NCI-H524 (cell line): Measurements from ENCODE around the gene NFAT5.

Experiments used
- DNase-seq, 2 experiments: peaks; one replicate each; lab custom pipeline; 2025; lab: John Stamatoyannopoulos, UW

The NFAT5 gene

GRCh38 chr16:69741519-69741918 is 175.8 kb downstream of the NFAT5 start:
- no peak for DNase-seq

DNA sequence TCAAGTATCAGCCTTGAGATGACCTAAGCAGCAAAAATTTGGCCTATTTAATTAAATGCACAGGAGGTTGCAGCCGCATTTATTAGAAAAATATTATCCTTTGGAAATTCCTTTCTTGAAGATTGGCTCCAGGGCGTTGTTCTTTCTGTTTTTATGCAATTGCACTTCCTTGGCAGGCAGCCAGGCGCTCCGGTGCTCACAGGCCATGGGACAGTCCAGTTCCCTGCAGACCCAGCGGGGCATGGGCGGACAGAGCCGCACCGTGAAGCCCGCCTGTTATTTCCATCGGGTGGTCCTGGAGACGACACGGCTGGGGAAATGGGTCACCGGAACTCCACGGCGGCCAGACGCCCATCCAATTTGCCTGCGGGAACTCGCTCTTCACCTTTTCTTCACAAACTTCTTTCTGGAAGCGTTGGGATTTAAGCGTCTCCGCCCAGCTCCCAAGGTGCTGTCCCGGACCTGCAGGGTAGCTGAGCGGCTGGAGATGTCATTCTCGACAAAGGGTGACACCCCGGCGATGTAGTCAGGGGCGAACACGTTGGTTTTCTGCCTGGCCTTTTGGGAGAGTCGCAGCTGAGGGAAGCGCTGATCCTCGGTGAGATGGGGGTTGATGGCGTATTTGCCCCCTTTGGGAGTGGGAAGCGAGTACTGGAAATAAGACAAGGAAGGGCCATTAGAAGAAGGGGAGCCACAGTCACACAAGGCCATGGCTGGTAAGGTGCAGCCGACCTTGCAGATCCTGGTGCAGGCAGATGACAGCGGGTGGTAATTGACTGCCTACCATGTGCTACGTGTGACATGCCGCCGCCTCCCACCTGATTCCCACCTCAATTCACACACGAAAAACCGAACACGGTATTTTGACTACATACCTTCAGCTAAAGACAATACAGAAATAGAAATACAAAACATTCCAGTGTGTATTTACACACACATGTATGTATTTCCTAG is 176.5 kb downstream of the NFAT5 start:
- DNase-seq = no peak

- DNase-seq = no peak
Measured at GRCh38 chr16:69744363-69745231, 178.8 kb downstream of the NFAT5 start.

- DNase-seq = no peak
Measured at GRCh38 chr16:69745232-69745612, 179.5 kb downstream of the NFAT5 start.

DNA sequence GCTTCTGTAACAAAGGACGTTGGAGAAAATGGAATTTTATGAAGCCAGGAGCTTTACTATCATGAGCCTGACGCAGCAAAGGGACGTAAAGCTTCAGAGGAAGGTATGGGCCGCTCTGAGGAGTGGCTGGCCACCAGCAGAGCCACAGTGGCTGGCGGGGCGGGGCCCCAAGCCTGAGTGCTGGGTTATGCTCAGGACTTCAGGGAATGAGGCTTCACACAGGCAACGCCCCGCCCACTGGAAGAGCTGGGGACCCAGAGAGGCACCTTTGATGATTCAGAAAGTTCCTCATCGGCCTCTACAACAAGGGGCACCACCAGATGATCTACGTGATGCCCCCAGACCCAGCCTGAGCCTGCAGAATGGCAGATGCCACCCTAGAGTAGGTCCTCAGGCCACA is 180.2 kb downstream of the NFAT5 start:
- no peak for DNase-seq

DNA sequence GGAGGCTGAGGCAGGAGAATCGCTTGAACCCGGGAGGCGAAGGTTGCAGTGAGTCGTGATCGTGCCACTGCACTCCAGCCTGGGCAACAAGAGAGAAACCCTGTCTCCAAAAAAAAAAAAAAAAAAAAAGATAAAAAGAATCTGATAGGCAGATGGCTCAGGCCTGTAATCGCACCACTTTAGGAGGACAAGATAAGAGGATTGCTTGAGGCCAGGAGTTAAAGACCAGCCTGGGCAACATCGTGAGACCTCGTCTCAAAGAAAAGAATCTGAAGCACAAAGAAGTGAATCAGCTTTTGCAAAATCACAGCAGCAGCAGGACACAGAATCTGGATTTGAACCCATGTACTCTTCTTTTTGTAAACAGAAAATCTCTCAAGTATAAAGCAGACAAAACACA is 181.3 kb downstream of the NFAT5 start:
- peak in 1 of 2 experiments; percentile 17 for DNase-seq

GRCh38 chr16:69748694-69749345 is 183.1 kb downstream of the NFAT5 start:
- DNase-seq = no peak

- no peak for DNase-seq
Measured at GRCh38 chr16:69754143-69754468, 188.3 kb downstream of the NFAT5 start.
